DND-41 (cell line): Measurements from ENCODE around the gene MALRD1.

Experiments used
- ATAC-seq: fragments of 200-7000 bp; cut with Tn5 transposase; 3 replicates; pipeline ENCODE4 v1.9.1; 2021; ENCODE audit warnings: low read depth; ENCODE audit not compliant: insufficient read depth
- DNase-seq: peaks from one replicate; pipeline ENCODE4 v3.0.0-alpha.2; 2020
- H2AFZ ChIP-seq: 2 replicates; pipeline ENCODE4 v1.6.0; 2012; ENCODE audit warnings: low read depth, low read length
- H3K27ac ChIP-seq: 2 replicates; pipeline ENCODE4 v1.5.1; 2012; ENCODE audit warnings: low read length, inconsistent platforms
- H3K27me3 ChIP-seq: fragments of 200-600 bp; sonication (generic); 2 replicates; pipeline ENCODE4 v1.6.0; 2012; ENCODE audit warnings: low read length, mild to moderate bottlenecking, inconsistent platforms; ENCODE audit not compliant: insufficient read depth, poor library complexity
- H3K36me3 ChIP-seq: 2 replicates; pipeline ENCODE4 v1.5.1; 2012; ENCODE audit warnings: low read length, inconsistent platforms; ENCODE audit not compliant: insufficient read depth
- H3K4me1 ChIP-seq: 2 replicates; pipeline ENCODE4 v1.5.1; 2012; ENCODE audit warnings: mild to moderate bottlenecking, low read length; ENCODE audit not compliant: insufficient read depth
- H3K4me2 ChIP-seq: 2 replicates; pipeline ENCODE4 v1.6.0; 2012; ENCODE audit warnings: mild to moderate bottlenecking, moderate library complexity, low read length, inconsistent platforms; ENCODE audit not compliant: insufficient read depth
- H3K4me3 ChIP-seq, 2 experiments: fragments of 200-600 bp in 1 of 2; shearing (Covaris generic) in 1 of 2; 2 replicates each; pipeline ENCODE4 v1.5.1; 2012 to 2016; ENCODE audit warnings: inconsistent platforms in 2 of 2, low read length in 2 of 2, mild to moderate bottlenecking in 2 of 2, low read depth in 1 of 2, moderate library complexity in 1 of 2
- H3K79me2 ChIP-seq: 2 replicates; pipeline ENCODE4 v1.6.0; 2012; ENCODE audit warnings: low read length, inconsistent platforms; ENCODE audit not compliant: insufficient read depth
- H3K9ac ChIP-seq: 2 replicates; pipeline ENCODE4 v1.6.0; 2012; ENCODE audit warnings: low read depth, mild to moderate bottlenecking, inconsistent platforms, low read length, moderate library complexity
- H3K9me3 ChIP-seq: 2 replicates; pipeline ENCODE4 v1.5.1; 2012; ENCODE audit warnings: low read length, moderate library complexity, mild to moderate bottlenecking, inconsistent platforms; ENCODE audit not compliant: insufficient read depth, severe bottlenecking
- H4K20me1 ChIP-seq: 2 replicates; pipeline ENCODE4 v1.6.0; 2012; ENCODE audit warnings: low read length; ENCODE audit not compliant: insufficient read depth
- CTCF ChIP-seq: IDR thresholded peaks from 2 replicates; pipeline ENCODE4 v1.5.1; 2012; ENCODE audit warnings: borderline replicate concordance, low read length, moderate library complexity, mild to moderate bottlenecking; ENCODE audit not compliant: poor library complexity, severe bottlenecking; ENCODE audit errors: extremely low read depth
- EZH2 ChIP-seq: IDR thresholded peaks from 3 replicates; pipeline ENCODE4 v1.6.1; 2012; ENCODE audit warnings: borderline replicate concordance, low read depth, mild to moderate bottlenecking, moderate library complexity, low read length, inconsistent platforms; ENCODE audit not compliant: severe bottlenecking

Gene MALRD1

GRCh38 chr10:19252531-19252930 lies 203.9 kb downstream of the MALRD1 start:
- no peak overlapping the region for H3K4me3 ChIP-seq
- H3K27ac ChIP-seq: no peak overlapping the region
- DNase-seq (no peak), ATAC-seq (no peak)
- H3K27me3 ChIP-seq: no peaks in the 10 kb centered on the region
- no peak overlapping the region for H2AFZ ChIP-seq
- H3K79me2 ChIP-seq: no peaks in the 10 kb centered on the region
- TF ChIP-seq EZH2 (no peak), CTCF (no peak)
- H4K20me1 ChIP-seq: no peaks in the 10 kb centered on the region
- H3K4me2 ChIP-seq: no peak overlapping the region
- H3K9ac ChIP-seq: no peak overlapping the region
- no peaks in the 10 kb centered on the region for H3K36me3 ChIP-seq
- H3K4me1 ChIP-seq: no peaks in the 10 kb centered on the region
- no peaks in the 10 kb centered on the region for H3K9me3 ChIP-seq

- DNase-seq (no peak), ATAC-seq (no peak)
- no peaks in the 10 kb centered on the region for H3K9me3 ChIP-seq
- H4K20me1 ChIP-seq: no peaks in the 10 kb centered on the region
- no peaks in the 10 kb centered on the region for H3K36me3 ChIP-seq
- no peak overlapping the region for H3K27ac ChIP-seq
- H3K4me2 ChIP-seq: no peak overlapping the region
- no peak overlapping the region for H3K9ac ChIP-seq
- no peak overlapping the region for H2AFZ ChIP-seq
- no peak overlapping the region for H3K4me3 ChIP-seq
- H3K79me2 ChIP-seq: no peaks in the 10 kb centered on the region
- TF ChIP-seq CTCF: no peak
- no peak for TF ChIP-seq EZH2
- H3K4me1 ChIP-seq: no peaks in the 10 kb centered on the region
- no peaks in the 10 kb centered on the region for H3K27me3 ChIP-seq
Measured at GRCh38 chr10:19256331-19256730, 207.7 kb downstream of the MALRD1 start.

GRCh38 chr10:19263262-19263661 lies 214.7 kb downstream of the MALRD1 start:
- no peaks in the 10 kb centered on the region for H3K9me3 ChIP-seq
- no peaks in the 10 kb centered on the region for H3K79me2 ChIP-seq
- H2AFZ ChIP-seq: no peak overlapping the region
- H3K9ac ChIP-seq: no peak overlapping the region
- no peaks in the 10 kb centered on the region for H3K27me3 ChIP-seq
- H3K4me2 ChIP-seq: no peak overlapping the region
- H4K20me1 ChIP-seq: no peaks in the 10 kb centered on the region
- DNase-seq: no peak
- H3K27ac ChIP-seq: no peak overlapping the region
- no peak overlapping the region for H3K4me3 ChIP-seq
- H3K36me3 ChIP-seq: no peaks in the 10 kb centered on the region
- H3K4me1 ChIP-seq: no peaks in the 10 kb centered on the region
- ATAC-seq: no peak
- TF ChIP-seq EZH2: no peak
- no peak for TF ChIP-seq CTCF

GRCh38 chr10:19283285-19283684 lies 234.7 kb downstream of the MALRD1 start:
- Histone ChIP-seq H3K9ac (no peak overlapping the region), H3K27ac (no peak overlapping the region), H3K4me2 (no peak overlapping the region), H3K4me3 (no peak overlapping the region), H3K4me1 (no peaks in the 10 kb centered on the region), H2AFZ (no peak overlapping the region), H3K9me3 (no peaks in the 10 kb centered on the region), H3K79me2 (no peaks in the 10 kb centered on the region), H4K20me1 (no peaks in the 10 kb centered on the region), H3K27me3 (no peaks in the 10 kb centered on the region), H3K36me3 (no peaks in the 10 kb centered on the region)
- ATAC-seq: no peak
- TF ChIP-seq CTCF (no peak), EZH2 (no peak)
- no peak for DNase-seq
